HG03045 (cell line): ENCODE data around the gene AOAH.

ENCODE experiments used
- ATAC-seq: cut with Tn5 transposase; IDR thresholded peaks from one replicate; pipeline ENCODE4 v1.9.1; 2021; ENCODE audit warnings: mild to moderate bottlenecking, moderate library complexity; ENCODE audit not compliant: unreplicated experiment

Gene AOAH

GRCh38 chr7:36692456-36692855 is 31.8 kb downstream of the AOAH start:
- ATAC-seq = peak; percentile 49

- no peak for ATAC-seq
Observed at GRCh38 chr7:36691983-36692382, 32.3 kb downstream of the AOAH start.

- ATAC-seq = no peak
Observed at GRCh38 chr7:36690514-36691187, 33.6 kb downstream of the AOAH start.

GRCh38 chr7:36690041-36690440 is 34.3 kb downstream of the AOAH start:
- ATAC-seq = no peak

GRCh38 chr7:36686499-36686898 is 37.8 kb downstream of the AOAH start:
- ATAC-seq = no peak

- ATAC-seq = no peak
Observed at GRCh38 chr7:36684954-36685353, 39.3 kb downstream of the AOAH start.

GRCh38 chr7:36683695-36684357 is 40.5 kb downstream of the AOAH start:
- no peak for ATAC-seq

GRCh38 chr7:36683111-36683510 is 41.2 kb downstream of the AOAH start:
- ATAC-seq = no peak

GRCh38 chr7:36682102-36682501 is 42.2 kb downstream of the AOAH start:
- ATAC-seq = no peak

GRCh38 chr7:36677769-36678437 is 46.4 kb downstream of the AOAH start:
- ATAC-seq = no peak

GRCh38 chr7:36673703-36674102 is 50.6 kb downstream of the AOAH start:
- no peak for ATAC-seq

- no peak for ATAC-seq
Observed at GRCh38 chr7:36671432-36671829, 52.9 kb downstream of the AOAH start.

- peak; percentile 83 for ATAC-seq
Observed at GRCh38 chr7:36670585-36671431, 53.5 kb downstream of the AOAH start.

GRCh38 chr7:36668750-36669149 is 55.5 kb downstream of the AOAH start:
- no peak for ATAC-seq

GRCh38 chr7:36668080-36668479 is 56.2 kb downstream of the AOAH start:
- no peak for ATAC-seq

- no peak for ATAC-seq
Observed at GRCh38 chr7:36667007-36667745, 57.1 kb downstream of the AOAH start.

GRCh38 chr7:36663481-36663880 is 60.8 kb downstream of the AOAH start:
- ATAC-seq = no peak

- no peak for ATAC-seq
Observed at GRCh38 chr7:36661135-36661840, 63.0 kb downstream of the AOAH start.

GRCh38 chr7:36659638-36660341 is 64.5 kb downstream of the AOAH start:
- ATAC-seq = no peak
